ENCODE measurements around the gene TTC3.
A peak's percentile ranks its signal among the peaks of the same experiment; 100 is the strongest.

TTC3 gene

DNA sequence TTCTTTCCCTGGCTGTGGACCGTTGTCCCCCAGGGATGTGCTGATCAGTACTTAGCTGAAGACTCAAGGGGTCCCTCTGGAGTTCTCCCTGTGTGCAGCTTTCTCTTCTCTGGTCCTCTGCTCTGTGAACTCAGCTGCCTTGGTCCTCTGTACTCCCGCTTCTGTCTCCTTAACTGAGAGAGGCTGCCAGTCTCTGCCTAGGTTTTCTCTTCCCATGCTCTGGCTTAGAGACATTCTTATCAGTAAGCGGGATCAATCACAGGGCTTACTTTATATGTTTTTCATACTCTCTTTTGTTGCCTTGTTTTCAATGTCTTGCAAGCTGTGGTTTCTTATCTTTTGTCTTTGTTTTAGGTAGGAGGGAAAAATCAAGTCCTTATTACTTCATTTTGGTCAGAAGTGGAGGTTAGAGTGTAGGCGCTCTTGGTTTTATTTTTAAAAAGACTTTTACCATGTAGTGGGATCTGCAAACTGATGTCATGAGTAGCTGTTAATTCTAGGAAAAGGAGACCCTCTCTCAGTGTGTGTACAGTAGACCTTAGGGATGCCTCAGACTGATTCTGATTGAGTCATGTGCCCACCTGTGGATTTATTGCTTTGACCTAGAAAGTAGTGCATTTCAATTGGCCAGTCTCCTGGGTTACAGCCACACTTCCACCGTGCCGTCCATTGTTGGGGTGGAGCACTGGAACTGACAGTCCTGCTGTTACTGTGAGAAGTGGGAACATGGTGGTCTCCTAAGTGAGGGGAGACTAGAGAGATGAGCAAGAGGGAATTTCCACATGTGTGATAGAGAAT lies 46.6 kb downstream of the TTC3 start (continued):
- TF ChIP-seq ZEB2 (tag by site-specific recombination; IDR thresholded peaks at IDR 0.05) = no peak
- TF ChIP-seq SETDB1 (IDR thresholded peaks at IDR 0.05; ENCODE audit: insufficient read length, low read length) = no peak
- no peak for TF ChIP-seq ZNF664 (tag by site-specific recombination; IDR thresholded peaks at IDR 0.05)
- 0 out of 2 replicates have a peak, but pooled peaks have one; percentile 9 for TF ChIP-seq GLIS1 (tag by site-specific recombination; IDR thresholded peaks at IDR 0.05)
- TF ChIP-seq ZNF837 (tag by site-specific recombination; IDR thresholded peaks at IDR 0.05) = no peak
- TF ChIP-seq, protein P1, sequence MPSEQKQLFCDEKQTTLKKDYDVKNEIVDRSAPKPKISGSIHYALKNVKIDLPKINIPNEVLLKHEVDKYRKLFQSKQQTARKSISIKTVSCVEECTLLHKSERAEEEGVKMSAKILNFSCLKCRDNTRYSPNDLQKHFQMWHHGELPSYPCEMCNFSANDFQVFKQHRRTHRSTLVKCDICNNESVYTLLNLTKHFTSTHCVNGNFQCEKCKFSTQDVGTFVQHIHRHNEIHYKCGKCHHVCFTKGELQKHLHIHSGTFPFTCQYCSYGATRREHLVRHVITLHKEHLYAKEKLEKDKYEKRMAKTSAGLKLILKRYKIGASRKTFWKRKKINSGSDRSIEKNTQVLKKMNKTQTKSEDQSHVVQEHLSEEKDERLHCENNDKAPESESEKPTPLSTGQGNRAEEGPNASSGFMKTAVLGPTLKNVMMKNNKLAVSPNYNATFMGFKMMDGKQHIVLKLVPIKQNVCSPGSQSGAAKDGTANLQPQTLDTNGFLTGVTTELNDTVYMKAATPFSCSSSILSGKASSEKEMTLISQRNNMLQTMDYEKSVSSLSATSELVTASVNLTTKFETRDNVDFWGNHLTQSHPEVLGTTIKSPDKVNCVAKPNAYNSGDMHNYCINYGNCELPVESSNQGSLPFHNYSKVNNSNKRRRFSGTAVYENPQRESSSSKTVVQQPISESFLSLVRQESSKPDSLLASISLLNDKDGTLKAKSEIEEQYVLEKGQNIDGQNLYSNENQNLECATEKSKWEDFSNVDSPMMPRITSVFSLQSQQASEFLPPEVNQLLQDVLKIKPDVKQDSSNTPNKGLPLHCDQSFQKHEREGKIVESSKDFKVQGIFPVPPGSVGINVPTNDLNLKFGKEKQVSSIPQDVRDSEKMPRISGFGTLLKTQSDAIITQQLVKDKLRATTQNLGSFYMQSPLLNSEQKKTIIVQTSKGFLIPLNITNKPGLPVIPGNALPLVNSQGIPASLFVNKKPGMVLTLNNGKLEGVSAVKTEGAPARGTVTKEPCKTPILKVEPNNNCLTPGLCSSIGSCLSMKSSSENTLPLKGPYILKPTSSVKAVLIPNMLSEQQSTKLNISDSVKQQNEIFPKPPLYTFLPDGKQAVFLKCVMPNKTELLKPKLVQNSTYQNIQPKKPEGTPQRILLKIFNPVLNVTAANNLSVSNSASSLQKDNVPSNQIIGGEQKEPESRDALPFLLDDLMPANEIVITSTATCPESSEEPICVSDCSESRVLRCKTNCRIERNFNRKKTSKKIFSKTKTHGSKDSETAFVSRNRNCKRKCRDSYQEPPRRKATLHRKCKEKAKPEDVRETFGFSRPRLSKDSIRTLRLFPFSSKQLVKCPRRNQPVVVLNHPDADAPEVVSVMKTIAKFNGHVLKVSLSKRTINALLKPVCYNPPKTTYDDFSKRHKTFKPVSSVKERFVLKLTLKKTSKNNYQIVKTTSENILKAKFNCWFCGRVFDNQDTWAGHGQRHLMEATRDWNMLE (tag by site-specific recombination; conservative IDR thresholded peaks at IDR 0.05; ENCODE audit: low read depth) = 0 out of 2 replicates have a peak, but pooled peaks have one; percentile 13
- TF ChIP-seq MYNN (tag by site-specific recombination; IDR thresholded peaks at IDR 0.05; ENCODE audit: borderline replicate concordance) = peak; percentile 90
- TF ChIP-seq ZNF341 (tag by site-specific recombination; IDR thresholded peaks at IDR 0.05; ENCODE audit: low read depth) = peak; percentile 44; the same call in 1 of the 2 replicates

DNA sequence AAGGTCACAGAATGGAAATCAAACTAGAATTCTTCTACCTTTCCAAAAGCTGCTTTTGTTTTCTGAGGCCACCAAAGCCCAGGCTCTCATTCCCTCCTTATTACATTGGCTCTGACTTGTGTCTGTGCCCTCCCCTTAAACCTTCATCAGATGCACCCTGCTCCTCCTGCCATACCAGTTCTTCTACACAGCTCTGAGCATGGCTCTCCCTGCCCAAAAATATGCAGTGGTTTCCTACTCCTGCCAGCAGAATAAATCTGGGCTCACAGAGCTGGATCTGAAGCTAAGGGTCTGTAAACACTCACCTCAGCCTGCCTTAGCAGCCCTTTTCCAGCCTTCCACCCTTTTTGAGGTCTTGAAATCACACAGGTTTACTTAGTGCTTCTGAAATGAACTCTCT lies 55.0 kb downstream of the TTC3 start:
- POLR2A ChIA-PET = no interaction called here

DNA sequence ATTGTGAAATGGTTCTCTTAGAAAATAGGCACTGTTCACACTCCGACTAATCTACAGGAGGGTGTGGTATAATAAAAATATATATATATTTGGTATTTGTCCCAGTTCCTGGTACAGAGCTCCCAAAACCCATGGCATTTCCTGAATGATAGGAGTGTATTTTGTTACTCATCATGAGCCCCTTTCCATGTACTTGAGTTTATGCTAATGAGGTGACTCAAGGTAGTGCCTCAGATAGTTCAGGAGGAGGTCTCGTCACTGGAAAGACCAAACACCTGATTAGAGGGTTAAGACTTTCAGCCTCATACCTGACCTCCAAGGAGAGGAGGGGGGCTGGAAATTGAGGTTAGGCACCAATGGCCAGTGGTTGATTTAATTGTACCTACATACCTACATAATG lies 57.9 kb downstream of the TTC3 start:
- Histone ChIP-seq H3K36me3 (ENCODE audit: control insufficient read depth in 2 of 2, insufficient read depth in 1 of 2, low read length in 2 of 2) (peaks cover 51 to 79% of the 10 kb centered on the region in 2 experiments), H3K9me3 (ENCODE audit: control insufficient read depth, insufficient read depth, low read depth, low read length) (no peaks in the 10 kb centered on the region), H3K4me3 (ENCODE audit: low read depth, low read length) (no peak overlapping the region), H3K4me1 (ENCODE audit: control insufficient read depth, insufficient read depth, low read length) (no peaks in the 10 kb centered on the region), H3K27ac (ENCODE audit: extremely low read depth, low read depth, low read length) (no peak overlapping the region)
- POLR2A ChIA-PET = no interaction called here
- CTCF ChIA-PET = no interaction called here
- no peak for TF ChIP-seq ZNF239 (tag by site-specific recombination; IDR thresholded peaks at IDR 0.05)
- no peak for TF ChIP-seq EGR2 (tag by site-specific recombination; IDR thresholded peaks at IDR 0.05; ENCODE audit: low read depth)
- TF ChIP-seq ZNF473 (tag by site-specific recombination; IDR thresholded peaks at IDR 0.05) = no peak
- TF ChIP-seq PRDM4 (tag by site-specific recombination; IDR thresholded peaks at IDR 0.05) = no peak
- TF ChIP-seq, protein P2, sequence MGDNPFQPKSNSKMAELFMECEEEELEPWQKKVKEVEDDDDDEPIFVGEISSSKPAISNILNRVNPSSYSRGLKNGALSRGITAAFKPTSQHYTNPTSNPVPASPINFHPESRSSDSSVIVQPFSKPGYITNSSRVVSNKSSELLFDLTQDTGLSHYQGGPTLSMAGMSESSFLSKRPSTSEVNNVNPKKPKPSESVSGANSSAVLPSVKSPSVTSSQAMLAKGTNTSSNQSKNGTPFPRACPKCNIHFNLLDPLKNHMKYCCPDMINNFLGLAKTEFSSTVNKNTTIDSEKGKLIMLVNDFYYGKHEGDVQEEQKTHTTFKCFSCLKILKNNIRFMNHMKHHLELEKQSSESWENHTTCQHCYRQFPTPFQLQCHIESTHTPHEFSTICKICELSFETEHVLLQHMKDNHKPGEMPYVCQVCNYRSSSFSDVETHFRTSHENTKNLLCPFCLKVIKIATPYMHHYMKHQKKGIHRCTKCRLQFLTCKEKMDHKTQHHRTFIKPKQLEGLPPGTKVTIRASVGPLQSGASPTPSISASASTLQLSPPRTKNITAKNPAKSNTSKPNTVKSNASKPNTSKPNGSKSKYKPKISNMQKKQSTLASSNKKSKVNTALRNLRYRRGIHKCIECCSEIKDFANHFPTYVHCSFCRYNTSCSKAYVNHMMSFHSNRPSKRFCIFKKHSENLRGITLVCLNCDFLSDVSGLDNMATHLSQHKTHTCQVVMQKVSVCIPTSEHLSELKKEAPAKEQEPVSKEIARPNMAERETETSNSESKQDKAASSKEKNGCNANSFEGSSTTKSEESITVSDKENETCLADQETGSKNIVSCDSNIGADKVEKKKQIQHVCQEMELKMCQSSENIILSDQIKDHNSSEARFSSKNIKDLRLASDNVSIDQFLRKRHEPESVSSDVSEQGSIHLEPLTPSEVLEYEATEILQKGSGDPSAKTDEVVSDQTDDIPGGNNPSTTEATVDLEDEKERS (tag by site-specific recombination; IDR thresholded peaks at IDR 0.05) = no peak
- TF ChIP-seq, protein P3, sequence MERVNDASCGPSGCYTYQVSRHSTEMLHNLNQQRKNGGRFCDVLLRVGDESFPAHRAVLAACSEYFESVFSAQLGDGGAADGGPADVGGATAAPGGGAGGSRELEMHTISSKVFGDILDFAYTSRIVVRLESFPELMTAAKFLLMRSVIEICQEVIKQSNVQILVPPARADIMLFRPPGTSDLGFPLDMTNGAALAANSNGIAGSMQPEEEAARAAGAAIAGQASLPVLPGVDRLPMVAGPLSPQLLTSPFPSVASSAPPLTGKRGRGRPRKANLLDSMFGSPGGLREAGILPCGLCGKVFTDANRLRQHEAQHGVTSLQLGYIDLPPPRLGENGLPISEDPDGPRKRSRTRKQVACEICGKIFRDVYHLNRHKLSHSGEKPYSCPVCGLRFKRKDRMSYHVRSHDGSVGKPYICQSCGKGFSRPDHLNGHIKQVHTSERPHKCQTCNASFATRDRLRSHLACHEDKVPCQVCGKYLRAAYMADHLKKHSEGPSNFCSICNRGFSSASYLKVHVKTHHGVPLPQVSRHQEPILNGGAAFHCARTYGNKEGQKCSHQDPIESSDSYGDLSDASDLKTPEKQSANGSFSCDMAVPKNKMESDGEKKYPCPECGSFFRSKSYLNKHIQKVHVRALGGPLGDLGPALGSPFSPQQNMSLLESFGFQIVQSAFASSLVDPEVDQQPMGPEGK (tag by site-specific recombination; IDR thresholded peaks at IDR 0.05) = no peak
- TF ChIP-seq IKZF3 (tag by site-specific recombination; IDR thresholded peaks at IDR 0.05) = no peak
- TF ChIP-seq BCL11A (tag by site-specific recombination; IDR thresholded peaks at IDR 0.05; ENCODE audit: low read depth) = no peak
- TF ChIP-seq ZNF394 (tag by site-specific recombination; IDR thresholded peaks at IDR 0.05; ENCODE audit: borderline replicate concordance) = no peak

More for the DNA sequence above, 55.0 kb downstream of the TTC3 start:
- H3K4me3 ChIP-seq (ENCODE audit: low read depth, low read length) = no peak overlapping the region
- no peak overlapping the region for H3K27ac ChIP-seq (ENCODE audit: extremely low read depth, low read depth, low read length)
- TF ChIP-seq GFI1B (tag by site-specific recombination; IDR thresholded peaks at IDR 0.05) (no peak), ZNF350 (tag by site-specific recombination; IDR thresholded peaks at IDR 0.05) (no peak), ZNF501 (tag by site-specific recombination; IDR thresholded peaks at IDR 0.05) (no peak), SP7 (tag by site-specific recombination; IDR thresholded peaks at IDR 0.05) (no peak), ZNF658 (tag by site-specific recombination; IDR thresholded peaks at IDR 0.05) (no peak), ZNF10 (tag by site-specific recombination; IDR thresholded peaks at IDR 0.05) (no peak), ZNF677 (tag by site-specific recombination; IDR thresholded peaks at IDR 0.05) (no peak), ZNF514 (tag by site-specific recombination; IDR thresholded peaks at IDR 0.05) (no peak), ZNF510 (tag by site-specific recombination; IDR thresholded peaks at IDR 0.05; ENCODE audit: insufficient replicate concordance) (no peak)
- CTCF ChIA-PET = interaction anchor here (1.1 kb wide), 1 partner anchor 151 kb away, joined by 4 read pairs; no protein-coding TSS in a partner anchor
- no peaks in the 10 kb centered on the region for H3K9me3 ChIP-seq (ENCODE audit: control insufficient read depth, insufficient read depth, low read depth, low read length)
- no peaks in the 10 kb centered on the region for H3K4me1 ChIP-seq (ENCODE audit: control insufficient read depth, insufficient read depth, low read length)
- peaks cover 26 to 63% of the 10 kb centered on the region in 2 experiments for H3K36me3 ChIP-seq (ENCODE audit: control insufficient read depth in 2 of 2, insufficient read depth in 1 of 2, low read length in 2 of 2)
